Epithelial cell of esophagus (primary cell): ENCODE results near the gene SFT2D1.
A peak's percentile ranks its signal among the peaks of the same experiment; 100 is the strongest.

Source experiments
- DNase-seq: peaks from one replicate; pipeline ENCODE4 v3.0.0; 2010; ENCODE audit warnings: low read depth
- H3K4me3 ChIP-seq: 2 replicates; pipeline ENCODE4 v1.5.1; 2011; ENCODE audit warnings: mild to moderate bottlenecking, low read length, control low read depth
- CTCF ChIP-seq: IDR thresholded peaks from 2 replicates; pipeline ENCODE4 v1.5.1; 2011; ENCODE audit warnings: low read depth, mild to moderate bottlenecking, low read length, control low read depth, inconsistent platforms; ENCODE audit not compliant: insufficient read depth; ENCODE audit errors: missing control alignments

Gene SFT2D1

GRCh38 chr6:166343150-166343487 lies 774 bp upstream of the SFT2D1 start:
- peak overlapping the region; percentile 89 for H3K4me3 ChIP-seq
- peak; percentile 16 for DNase-seq
- TF ChIP-seq CTCF: no peak

DNA sequence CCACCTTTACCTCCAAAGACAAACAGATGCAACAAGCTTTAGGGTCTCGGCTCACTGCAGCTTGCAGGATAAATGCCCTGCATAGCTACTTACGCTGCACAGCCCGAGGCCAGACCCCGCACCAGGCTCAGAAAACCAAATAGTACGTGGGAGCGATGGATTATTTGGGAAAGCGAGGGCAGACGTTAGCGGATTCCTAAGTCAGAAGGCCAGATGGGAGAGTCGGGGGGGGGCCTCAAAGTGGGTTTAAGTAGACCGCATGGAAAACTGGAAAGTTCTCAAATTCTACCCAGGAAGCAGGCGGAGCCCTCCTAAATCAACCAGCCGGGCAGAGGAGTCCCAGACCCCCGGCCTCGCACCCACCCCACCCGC lies 382 bp downstream of the SFT2D1 start:
- no peak for TF ChIP-seq CTCF
- peak; percentile 19 for DNase-seq
- H3K4me3 ChIP-seq: peak overlapping the region; percentile 89

DNA sequence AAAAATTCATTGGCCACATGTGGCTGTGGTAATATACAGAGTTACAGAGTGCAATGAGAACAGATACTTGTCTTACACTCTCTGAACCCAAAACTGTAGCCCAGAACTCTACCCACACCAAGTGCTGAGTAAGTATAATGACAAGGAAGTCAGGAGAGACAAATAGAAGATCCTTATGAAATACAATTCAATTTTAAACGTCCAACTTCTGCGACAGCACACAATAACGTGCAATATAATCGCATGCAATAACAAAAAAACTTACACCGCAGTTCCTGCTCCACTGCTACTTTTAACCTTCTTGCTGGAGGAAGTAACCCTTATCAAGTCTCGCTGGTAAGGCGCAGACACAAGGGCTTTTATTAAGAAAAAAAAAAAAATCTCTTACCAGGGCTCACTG lies 881 bp downstream of the SFT2D1 start:
- peak overlapping the region; percentile 89 for H3K4me3 ChIP-seq

GRCh38 chr6:166338854-166339253 lies 3.5 kb downstream of the SFT2D1 start:
- DNase-seq: no peak
- no peak overlapping the region for H3K4me3 ChIP-seq
- TF ChIP-seq CTCF: no peak

More for the DNA sequence above, 881 bp downstream of the SFT2D1 start:
- DNase-seq: no peak
- no peak for TF ChIP-seq CTCF

GRCh38 chr6:166336847-166337246 lies 5.5 kb downstream of the SFT2D1 start:
- DNase-seq: no peak
- no peak overlapping the region for H3K4me3 ChIP-seq
- no peak for TF ChIP-seq CTCF

- no peak overlapping the region for H3K4me3 ChIP-seq
- DNase-seq: no peak
- TF ChIP-seq CTCF: no peak
Measured at GRCh38 chr6:166335378-166336302, 6.7 kb downstream of the SFT2D1 start.

DNA sequence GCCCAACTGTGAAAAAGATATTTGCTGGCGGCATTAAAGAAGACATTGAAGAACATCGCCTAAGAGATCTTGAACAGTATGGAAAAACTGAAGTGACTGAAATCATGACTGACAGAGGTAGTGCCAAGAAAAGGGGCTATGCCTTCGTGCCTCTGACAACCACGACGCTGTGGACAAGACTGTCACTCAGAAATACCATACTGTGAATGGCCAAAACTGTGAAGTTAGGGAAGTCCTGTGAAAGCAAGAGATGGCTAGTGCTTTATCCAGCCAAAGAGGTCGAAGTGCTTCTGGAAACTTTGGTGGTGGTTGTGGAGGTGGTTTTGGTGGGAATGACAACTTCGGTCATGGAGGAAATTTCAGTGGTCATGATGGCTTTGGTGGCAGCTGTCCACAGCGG lies 7.5 kb downstream of the SFT2D1 start:
- DNase-seq: no peak
- no peak for TF ChIP-seq CTCF
- no peak overlapping the region for H3K4me3 ChIP-seq
